ENCODE data around the gene COL6A3. TPM values are rescaled to one million over a fixed set of nuclear protein-coding genes. Genes with fewer than 3 reads are reported as not detected.

COL6A3 gene
- polyA plus RNA-seq, 5 donors, result 586 to 773 (median 661) TPM

DNA sequence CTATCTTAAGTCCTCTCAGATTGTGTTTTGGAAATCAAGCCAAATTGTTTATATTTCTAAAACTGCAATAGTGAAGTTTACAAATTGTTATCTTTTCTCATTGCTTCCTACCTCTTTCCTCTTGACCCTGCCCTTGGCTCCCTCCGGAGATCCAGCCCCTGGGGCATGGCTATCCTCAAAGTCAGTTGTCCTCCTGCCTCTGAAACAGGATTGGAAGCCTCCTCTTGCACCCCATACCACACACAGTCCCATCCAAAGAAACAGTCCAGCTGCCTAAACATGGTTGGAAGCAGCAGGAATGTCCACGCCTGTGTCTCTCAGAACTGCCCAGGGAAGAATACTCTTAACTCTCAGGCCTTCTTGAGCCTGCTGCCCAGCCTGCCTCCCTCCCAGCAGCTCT, 30.1 kb upstream of the COL6A3 start:
- DNase-seq, result no peak

- DNase-seq, result peak; percentile 87 to 91
Observed at GRCh38 chr2:237441605-237442274, 27.8 kb upstream of the COL6A3 start.

DNA sequence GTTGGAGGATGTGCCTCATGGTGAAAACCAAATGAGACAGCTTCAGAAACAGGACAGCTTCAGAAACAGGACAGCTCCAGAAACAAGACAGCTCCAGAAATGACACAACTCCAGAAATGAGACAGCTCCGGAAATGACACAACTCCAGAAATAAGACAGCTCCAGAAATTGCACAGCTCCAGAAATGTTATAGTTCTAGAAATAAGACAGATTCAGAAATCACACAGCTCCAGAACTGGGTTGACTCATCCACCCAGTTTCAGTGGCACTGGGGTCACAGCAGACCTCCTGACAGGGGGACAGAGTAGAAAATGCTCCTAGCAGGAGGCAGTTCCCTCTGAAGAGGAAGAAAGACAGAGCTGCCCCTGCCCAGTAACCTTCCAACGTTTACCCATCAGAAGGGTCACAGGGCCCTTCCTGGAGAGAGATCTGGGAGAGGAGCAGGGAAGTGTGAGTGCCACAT, 26.9 kb upstream of the COL6A3 start:
- no peak for DNase-seq

GRCh38 chr2:237438080-237438940, 24.3 kb upstream of the COL6A3 start:
- no peak for DNase-seq

DNA sequence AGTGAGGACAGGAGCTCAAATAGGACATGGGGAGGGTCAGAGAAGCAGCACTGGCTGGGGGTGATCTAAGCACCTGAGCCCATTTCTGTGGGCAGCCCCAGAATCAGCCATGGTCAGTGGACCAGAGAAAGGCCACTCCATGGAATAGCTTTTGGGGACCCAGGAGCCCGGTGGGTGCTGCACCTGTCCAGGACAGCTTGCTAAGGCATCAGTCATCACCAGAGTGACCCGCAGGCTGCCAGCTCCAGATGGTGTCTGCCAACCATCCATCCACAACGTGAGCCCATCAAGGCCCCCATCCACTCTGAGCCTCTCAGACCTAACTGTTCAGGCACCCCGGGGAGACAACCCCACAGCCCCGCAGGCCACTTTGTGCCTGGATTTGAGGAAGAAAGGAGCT, 23.6 kb upstream of the COL6A3 start:
- DNase-seq, result no peak

- DNase-seq, result no peak
Observed at GRCh38 chr2:237435844-237436587, 22.1 kb upstream of the COL6A3 start.

DNA sequence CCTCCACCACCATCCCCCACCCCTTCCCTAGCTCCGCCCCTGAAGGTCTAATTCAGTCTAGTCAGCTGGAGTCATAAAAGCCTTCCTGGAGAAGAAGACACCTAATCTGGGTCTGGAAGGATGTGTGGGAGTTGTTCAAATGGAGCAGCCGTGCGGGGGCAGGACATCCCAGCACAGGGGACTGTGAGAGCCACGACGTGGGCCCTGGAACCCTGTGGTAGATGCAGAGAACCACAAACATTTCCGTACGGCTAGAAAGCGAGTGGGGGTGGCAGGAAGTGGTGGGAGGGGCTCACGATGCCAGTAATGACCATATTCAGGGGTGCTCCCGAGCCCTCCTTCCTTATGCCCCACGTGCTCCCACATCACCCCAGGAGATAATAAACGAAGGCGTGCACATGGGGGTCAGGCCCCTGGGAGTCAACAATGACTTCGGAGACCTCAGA, 20.9 kb upstream of the COL6A3 start:
- no peak for DNase-seq

GRCh38 chr2:237433920-237434676, 20.1 kb upstream of the COL6A3 start:
- DNase-seq, result no peak

- no peak for DNase-seq
Observed at GRCh38 chr2:237432484-237433092, 18.6 kb upstream of the COL6A3 start.

DNA sequence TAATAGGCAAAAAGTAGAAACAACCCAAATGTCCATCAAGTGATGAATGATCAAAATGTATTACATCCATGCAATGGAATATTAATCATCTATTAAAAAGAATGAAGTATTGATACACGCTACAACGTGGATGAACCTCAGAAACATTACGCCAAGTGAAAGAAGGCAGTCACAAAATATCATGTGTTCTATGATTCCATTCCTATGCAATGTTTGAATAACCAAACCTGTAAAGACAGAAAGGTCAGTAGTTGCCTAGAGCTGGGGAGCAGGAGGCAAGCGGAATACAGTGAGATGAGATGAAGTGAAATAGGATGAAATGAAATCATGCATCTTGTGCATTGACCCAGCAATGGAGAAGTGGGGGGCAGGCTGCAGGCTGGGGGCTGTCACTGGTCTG, 17.9 kb upstream of the COL6A3 start:
- DNase-seq, result no peak

GRCh38 chr2:237431372-237431771, 17.4 kb upstream of the COL6A3 start:
- no peak for DNase-seq

DNA sequence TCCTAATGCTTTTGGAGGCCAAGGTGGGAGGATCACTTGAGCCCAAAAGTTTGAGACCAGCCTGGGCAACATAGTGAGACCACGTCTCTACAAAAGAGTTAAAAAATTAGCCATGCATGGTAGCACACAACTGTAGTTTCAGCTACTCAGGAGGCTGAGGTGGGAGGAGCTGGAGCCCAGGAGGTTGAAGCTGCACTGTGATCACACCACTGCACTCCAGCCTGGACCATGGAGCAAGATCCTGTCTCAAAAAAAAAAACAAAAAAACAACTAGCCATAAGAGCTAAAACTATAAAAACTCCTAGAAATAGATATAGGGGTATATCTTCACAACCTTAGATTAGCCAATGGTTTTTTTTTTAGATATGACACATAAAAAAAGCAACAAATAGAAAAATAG, 16.9 kb upstream of the COL6A3 start:
- no peak for DNase-seq

DNA sequence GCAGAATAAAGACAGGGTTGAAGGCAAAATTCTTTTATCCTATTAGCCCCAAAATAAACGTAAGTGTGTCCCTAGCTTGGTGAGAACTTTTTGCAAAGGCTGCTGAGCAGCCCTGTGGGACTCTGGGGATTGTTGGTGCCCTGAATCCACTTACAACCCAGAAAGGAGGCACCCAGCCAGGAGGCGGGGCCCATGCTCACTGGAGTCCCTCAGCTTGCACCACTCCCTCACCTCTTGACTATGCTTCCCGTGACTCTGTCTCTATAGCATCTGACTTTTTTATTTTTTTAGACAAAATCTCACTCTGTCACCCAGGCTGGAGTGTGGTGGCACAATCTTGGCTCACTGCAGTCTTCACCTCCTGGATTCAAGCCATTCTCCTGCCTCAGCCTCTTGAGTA, 15.8 kb upstream of the COL6A3 start:
- no peak for DNase-seq

DNA sequence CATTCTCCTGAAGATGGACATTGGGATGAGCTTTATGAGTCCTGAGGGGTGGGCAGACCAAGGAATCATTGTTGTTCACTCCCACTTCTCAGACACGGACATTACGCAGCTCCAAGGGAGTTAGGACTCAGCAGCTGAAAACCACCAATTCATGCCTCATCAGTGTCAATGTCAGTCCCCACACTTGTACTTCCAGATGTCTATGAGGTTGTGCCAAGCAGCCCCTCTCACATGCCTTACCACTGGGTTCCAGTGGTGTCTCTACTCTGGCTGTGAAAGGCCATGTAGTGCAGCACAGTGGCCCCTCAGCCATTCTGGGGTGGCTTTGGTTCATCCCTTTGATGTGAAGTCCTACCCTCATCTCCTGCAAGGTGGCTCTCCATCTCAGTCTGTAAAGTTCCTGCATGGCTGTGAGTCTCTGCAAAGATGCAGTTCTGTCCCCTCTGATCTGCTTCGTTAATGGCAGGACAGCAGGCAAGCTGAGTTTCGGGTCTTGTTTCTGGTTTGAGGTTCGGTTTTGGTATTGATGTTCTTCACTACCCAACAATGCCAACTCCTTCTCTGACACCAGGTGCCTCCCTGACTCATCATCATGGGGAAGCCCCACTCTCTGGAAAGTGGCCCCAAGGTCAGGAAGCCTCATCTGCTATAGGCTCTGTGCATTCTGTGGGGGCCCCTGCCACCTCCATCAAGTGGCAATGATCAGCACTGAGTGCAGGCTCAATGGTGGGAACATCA, 14.0 kb upstream of the COL6A3 start:
- DNase-seq, result peak; percentile 73 to 76

- DNase-seq, result no peak
Observed at GRCh38 chr2:237426517-237426916, 12.6 kb upstream of the COL6A3 start.

- DNase-seq, result no peak
Observed at GRCh38 chr2:237425320-237425719, 11.4 kb upstream of the COL6A3 start.

- no peak for DNase-seq
Observed at GRCh38 chr2:237424544-237424943, 10.6 kb upstream of the COL6A3 start.

- no peak for DNase-seq
Observed at GRCh38 chr2:237423891-237424290, 9.9 kb upstream of the COL6A3 start.

- DNase-seq, result no peak
Observed at GRCh38 chr2:237422309-237422708, 8.3 kb upstream of the COL6A3 start.

GRCh38 chr2:237421542-237422116, 7.7 kb upstream of the COL6A3 start:
- peak; percentile 80 to 85 for DNase-seq

Measured in right lung (tissue), 5 donors.